Progenitor cell of endocrine pancreas (in vitro differentiated cells): ENCODE data around the gene ENTHD1. TPM values are rescaled to one million over a fixed set of nuclear protein-coding genes. Genes with fewer than 3 reads are reported as not detected.
"Not testable (repeated sequence)": the region's sequence is repeated elsewhere in the genome, so short reads cannot be mapped to it uniquely, and the experiment has no call there.

ENCODE experiments used
- DNase-seq: peaks from one replicate; pipeline ENCODE4 v3.0.0; 2021; ENCODE audit warnings: low spot score; ENCODE audit not compliant: unreplicated experiment
- H3K27ac Mint-ChIP-seq: 2 replicates; pipeline ENCODE4 v1.8.0; 2021; ENCODE audit warnings: mild to moderate bottlenecking, moderate library complexity, mixed read lengths
- H3K27me3 Mint-ChIP-seq: 2 replicates; pipeline ENCODE4 v1.8.0; 2021; ENCODE audit warnings: mixed read lengths
- H3K36me3 Mint-ChIP-seq: 2 replicates; pipeline ENCODE4 v1.8.0; 2022; ENCODE audit warnings: mixed read lengths; ENCODE audit not compliant: insufficient read depth
- H3K4me1 Mint-ChIP-seq: 2 replicates; pipeline ENCODE4 v1.8.0; 2021; ENCODE audit warnings: low read depth, mixed read lengths
- H3K4me3 Mint-ChIP-seq: 2 replicates; pipeline ENCODE4 v1.8.0; 2021; ENCODE audit warnings: low read depth, mild to moderate bottlenecking, moderate library complexity, mixed read lengths
- H3K9me3 Mint-ChIP-seq: 2 replicates; pipeline ENCODE4 v1.8.0; 2021; ENCODE audit warnings: low read depth, mixed read lengths
- total RNA-seq: library from RNA; stranded (reverse); gene quantifications from 2 replicates; pipeline ENCODE4 v1.2.1, GENCODE V29; 2021
- TF ChIP-seq, protein P1 (sequence below): fragments of 200-600 bp; sonication (generic); IDR thresholded peaks from one replicate; pipeline ENCODE4 v1.5.0; 2021; ENCODE audit warnings: antibody characterized with exemption, mild to moderate bottlenecking; ENCODE audit not compliant: unreplicated experiment

ENTHD1 gene
- total RNA-seq, 1 donor from 2014 or later: not detected

DNA sequence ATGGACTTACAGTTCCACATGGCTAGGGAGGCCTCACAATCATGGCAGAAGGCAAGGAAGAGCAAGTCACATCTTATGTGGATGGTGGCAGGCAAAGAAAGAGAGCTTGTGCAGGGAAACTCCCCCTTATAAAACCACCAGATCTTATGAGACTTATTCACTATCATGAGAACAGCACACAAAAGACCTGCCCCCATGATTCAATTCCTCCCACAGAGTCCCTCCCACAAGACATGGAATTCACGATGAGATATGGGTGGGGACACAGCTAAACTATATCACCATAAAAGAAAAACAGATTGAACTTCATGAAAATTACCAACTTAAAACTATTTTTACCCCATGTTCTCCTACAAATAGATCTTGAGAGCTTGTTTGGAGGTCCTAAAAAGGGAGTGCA is 19.6 kb downstream of the ENTHD1 start:
- H3K4me3 Mint-ChIP-seq: no peak overlapping the region
- H3K27me3 Mint-ChIP-seq: peaks cover 3% of the 10 kb centered on the region
- TF ChIP-seq, protein P1, sequence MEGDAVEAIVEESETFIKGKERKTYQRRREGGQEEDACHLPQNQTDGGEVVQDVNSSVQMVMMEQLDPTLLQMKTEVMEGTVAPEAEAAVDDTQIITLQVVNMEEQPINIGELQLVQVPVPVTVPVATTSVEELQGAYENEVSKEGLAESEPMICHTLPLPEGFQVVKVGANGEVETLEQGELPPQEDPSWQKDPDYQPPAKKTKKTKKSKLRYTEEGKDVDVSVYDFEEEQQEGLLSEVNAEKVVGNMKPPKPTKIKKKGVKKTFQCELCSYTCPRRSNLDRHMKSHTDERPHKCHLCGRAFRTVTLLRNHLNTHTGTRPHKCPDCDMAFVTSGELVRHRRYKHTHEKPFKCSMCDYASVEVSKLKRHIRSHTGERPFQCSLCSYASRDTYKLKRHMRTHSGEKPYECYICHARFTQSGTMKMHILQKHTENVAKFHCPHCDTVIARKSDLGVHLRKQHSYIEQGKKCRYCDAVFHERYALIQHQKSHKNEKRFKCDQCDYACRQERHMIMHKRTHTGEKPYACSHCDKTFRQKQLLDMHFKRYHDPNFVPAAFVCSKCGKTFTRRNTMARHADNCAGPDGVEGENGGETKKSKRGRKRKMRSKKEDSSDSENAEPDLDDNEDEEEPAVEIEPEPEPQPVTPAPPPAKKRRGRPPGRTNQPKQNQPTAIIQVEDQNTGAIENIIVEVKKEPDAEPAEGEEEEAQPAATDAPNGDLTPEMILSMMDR: no peak
- no peak for DNase-seq
- H3K9me3 Mint-ChIP-seq: no peaks in the 10 kb centered on the region
- H3K27ac Mint-ChIP-seq: no peak overlapping the region
- peaks cover 4% of the 10 kb centered on the region for H3K4me1 Mint-ChIP-seq
- H3K36me3 Mint-ChIP-seq: no peaks in the 10 kb centered on the region

DNA sequence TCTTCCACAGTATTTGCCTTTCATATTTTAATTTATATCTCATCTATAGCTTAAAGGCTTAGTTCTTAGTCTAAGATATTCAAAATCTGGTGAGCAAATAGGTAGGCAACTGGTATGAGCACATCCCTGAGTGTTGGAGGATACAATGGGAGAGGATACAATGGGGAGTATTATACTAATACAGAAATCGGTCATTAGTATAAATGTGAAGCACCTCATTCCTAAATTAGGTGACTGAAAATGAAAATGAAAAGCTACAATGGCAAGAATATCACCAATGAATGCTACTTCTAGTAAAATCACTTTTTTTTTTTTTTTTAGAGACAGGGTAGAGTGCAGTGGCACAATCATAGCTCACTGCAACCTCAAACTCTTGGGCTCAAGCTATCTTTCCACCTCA is 21.0 kb downstream of the ENTHD1 start:
- TF ChIP-seq, protein P1: no peak
- no peak overlapping the region for H3K4me3 Mint-ChIP-seq
- H3K27ac Mint-ChIP-seq: no peak overlapping the region
- DNase-seq: no peak
- peaks cover 4% of the 10 kb centered on the region for H3K4me1 Mint-ChIP-seq
- no peaks in the 10 kb centered on the region for H3K9me3 Mint-ChIP-seq
- H3K27me3 Mint-ChIP-seq: peaks cover 3% of the 10 kb centered on the region
- H3K36me3 Mint-ChIP-seq: no peaks in the 10 kb centered on the region

DNA sequence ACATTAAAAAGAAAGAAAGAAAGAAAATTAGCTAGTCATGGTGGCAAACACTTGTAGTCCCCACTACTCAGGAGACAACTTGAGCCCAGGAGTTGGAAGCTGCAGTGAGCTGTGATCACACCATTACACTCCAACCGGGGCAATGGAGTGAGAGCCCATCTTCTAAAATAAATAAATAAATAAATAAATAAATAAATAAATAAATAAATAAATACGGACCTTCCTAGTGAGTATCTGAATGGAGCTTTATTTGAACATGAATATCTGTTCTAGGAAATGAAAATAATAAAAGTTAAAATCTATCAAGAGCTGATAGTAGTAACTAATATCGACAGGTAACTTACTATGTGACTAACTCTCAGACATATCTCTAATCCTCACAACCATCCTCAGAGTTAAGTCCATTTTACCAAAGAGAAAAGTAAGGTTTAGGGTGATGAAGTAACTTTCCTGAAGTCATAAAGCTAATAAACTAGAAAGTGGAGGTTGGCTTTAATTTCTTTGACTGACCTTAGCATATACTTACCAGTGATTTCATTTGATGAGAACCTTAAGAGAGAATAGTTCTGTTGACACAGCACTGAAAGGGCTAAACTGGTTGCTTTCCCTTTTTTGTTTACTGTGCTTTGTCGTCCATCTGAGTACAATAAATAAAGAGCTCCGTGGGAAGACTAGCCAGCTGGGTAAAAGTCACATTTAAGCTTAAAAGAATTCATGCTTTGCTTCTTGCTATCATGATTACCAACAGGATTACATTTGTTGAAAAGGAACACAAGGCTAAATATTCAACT is 22.4 kb downstream of the ENTHD1 start:
- Mint-ChIP-seq H3K4me3 (no peak overlapping the region), H3K9me3 (no peaks in the 10 kb centered on the region), H3K36me3 (no peaks in the 10 kb centered on the region), H3K4me1 (peaks cover 4% of the 10 kb centered on the region), H3K27me3 (peaks cover 8% of the 10 kb centered on the region), H3K27ac (no peak overlapping the region)
- DNase-seq: no peak
- TF ChIP-seq, protein P1: no peak

DNA sequence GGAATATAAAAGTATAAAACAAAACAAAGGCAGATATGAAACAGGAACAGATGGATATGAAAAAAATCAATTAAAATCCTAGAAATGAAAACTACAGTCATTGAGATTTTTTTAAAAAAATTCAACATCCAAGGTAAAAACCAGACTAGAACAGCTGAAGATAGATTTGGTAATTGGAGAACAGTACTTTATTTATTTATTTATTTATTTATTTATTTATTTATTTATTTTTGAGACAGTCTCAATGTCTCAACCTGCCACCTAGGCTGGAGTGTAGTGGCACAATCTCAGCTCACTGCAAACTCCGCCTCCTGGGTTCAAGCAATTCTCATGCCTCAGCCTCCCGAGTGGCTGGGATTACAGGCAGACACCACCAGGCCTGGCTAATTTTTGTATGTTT is 23.8 kb downstream of the ENTHD1 start:
- H3K36me3 Mint-ChIP-seq, DNase-seq, H3K9me3 Mint-ChIP-seq, H3K27ac Mint-ChIP-seq, H3K4me1 Mint-ChIP-seq, H3K4me3 Mint-ChIP-seq: not testable (repeated sequence)
- peaks cover 15% of the 10 kb centered on the region for H3K27me3 Mint-ChIP-seq

DNA sequence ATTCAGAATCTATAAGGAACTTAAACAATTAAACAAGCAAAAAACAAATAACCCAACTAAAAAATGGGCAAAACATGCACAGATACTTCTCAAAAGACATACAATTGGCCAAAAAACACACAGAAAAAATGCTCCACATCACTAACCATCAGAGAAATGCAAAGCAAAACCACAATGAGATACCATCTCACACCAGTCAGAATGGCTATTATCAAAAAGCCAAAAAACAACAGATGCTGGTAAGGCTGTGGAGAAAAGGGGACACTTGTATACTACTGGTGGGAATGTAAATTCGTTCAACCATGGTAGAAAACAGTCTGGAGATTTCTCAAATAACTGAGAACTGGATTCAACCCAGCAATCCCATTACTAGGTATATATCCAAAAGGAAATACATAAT is 24.8 kb downstream of the ENTHD1 start:
- H3K27me3 Mint-ChIP-seq: peaks cover 13% of the 10 kb centered on the region
- H3K9me3 Mint-ChIP-seq: no peaks in the 10 kb centered on the region
- no peak overlapping the region for H3K4me3 Mint-ChIP-seq
- no peak overlapping the region for H3K27ac Mint-ChIP-seq
- TF ChIP-seq, protein P1: no peak
- H3K4me1 Mint-ChIP-seq: peaks cover 4% of the 10 kb centered on the region
- no peaks in the 10 kb centered on the region for H3K36me3 Mint-ChIP-seq
- no peak for DNase-seq
